Lower leg skin (tissue), 4 donors: ENCODE data around the gene KDELR3. TPM values are rescaled to one million over a fixed set of nuclear protein-coding genes. Genes with fewer than 3 reads are reported as not detected.

Source experiments
- DNase-seq, 2 donors: peaks; one replicate each; pipeline ENCODE4 v3.0.0-alpha.2; 2019; ENCODE audit warnings: low spot score in 2 of 2
- H3K4me3 ChIP-seq: fragments of 200-600 bp; sonication (generic); 2 replicates; pipeline ENCODE4 v1.5.1; 2017; ENCODE audit warnings: mild to moderate bottlenecking, low read depth; ENCODE audit not compliant: poor library complexity, severe bottlenecking
- POLR2A ChIP-seq, 2 donors: fragments of 450-650 bp; IDR thresholded peaks; one replicate each; pipeline ENCODE4 v1.6.1; 2016 to 2017; ENCODE audit warnings: antibody characterized with exemption in 2 of 2, mild to moderate bottlenecking in 1 of 2, moderate library complexity in 1 of 2
- WGBS, 2 donors: methylation state at CpG; one replicate each; pipeline ENCODE4 v1.1.5; 2018; 5-methylcytosine and 5-hydroxymethylcytosine counted together
- intact Hi-C: fragments of 100-400 bp; cut with DNase I; formaldehyde crosslinking; loops from one replicate; pipeline ENCODE4 v1.15.0; 2023; ENCODE audit warnings: low total_unique reads
- total RNA-seq, 4 donors: library from RNA; depleted of rRNA; stranded (reverse); fragments of >200 nt; gene quantifications; one replicate each; pipeline ENCODE4 v1.1.0, GENCODE V29; 2016
- TF ChIP-seq, protein P1 (sequence below), 3 donors: fragments of 450-650 bp; IDR thresholded peaks; one replicate each; pipeline ENCODE4 v1.5.1; 2016; ENCODE audit warnings: antibody characterized with exemption in 3 of 3, mild to moderate bottlenecking in 3 of 3, moderate library complexity in 2 of 3

KDELR3 gene
- total RNA-seq, 4 donors from 2014 or later = 0.80 to 5.1 (median 1.3) TPM

DNA sequence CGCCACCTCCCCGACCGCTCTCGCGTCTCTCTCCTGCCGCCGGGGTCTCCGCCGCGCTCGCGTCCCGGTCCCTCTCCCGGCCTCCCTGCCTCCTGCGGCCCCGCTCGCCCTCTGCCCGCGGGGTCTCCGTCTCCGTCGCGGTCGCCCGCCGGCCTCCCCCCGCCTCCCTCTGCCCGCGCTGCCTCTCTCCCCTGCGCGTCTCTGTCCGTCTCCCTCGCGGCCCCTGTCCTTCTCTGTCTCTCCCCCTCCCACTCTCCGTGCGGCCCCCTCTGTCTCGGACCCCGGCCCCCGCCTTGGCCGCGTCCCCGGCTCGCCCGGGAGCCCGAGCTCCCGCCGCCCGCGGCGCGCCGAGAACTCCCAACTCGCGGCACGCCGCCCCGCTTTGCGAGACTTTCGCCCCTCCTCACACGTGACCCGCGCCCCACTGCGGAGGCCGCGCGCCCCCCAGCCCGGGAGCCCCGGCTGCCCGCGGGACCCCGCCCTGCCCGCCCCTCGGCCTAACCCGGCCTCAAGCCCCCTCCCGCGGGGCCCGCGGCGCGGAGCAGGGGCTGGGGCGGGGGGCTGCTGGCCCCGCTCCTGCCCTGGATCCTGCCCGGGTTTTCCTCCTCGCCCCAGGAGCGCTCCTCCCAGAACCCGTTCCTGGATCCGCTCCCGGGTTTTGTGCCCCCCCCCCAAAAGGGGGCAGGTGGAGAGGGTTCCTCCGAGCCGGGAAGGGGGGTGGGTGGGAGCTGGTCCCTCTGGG, 12.2 kb upstream of the KDELR3 start:
- intact Hi-C loops = no loop called here

GRCh38 chr22:38456272-38456835, 11.5 kb upstream of the KDELR3 start:
- intact Hi-C loops = no loop called here
- TF ChIP-seq POLR2A (IDR thresholded peaks at IDR 0.05) = no peak
- TF ChIP-seq, protein P1, sequence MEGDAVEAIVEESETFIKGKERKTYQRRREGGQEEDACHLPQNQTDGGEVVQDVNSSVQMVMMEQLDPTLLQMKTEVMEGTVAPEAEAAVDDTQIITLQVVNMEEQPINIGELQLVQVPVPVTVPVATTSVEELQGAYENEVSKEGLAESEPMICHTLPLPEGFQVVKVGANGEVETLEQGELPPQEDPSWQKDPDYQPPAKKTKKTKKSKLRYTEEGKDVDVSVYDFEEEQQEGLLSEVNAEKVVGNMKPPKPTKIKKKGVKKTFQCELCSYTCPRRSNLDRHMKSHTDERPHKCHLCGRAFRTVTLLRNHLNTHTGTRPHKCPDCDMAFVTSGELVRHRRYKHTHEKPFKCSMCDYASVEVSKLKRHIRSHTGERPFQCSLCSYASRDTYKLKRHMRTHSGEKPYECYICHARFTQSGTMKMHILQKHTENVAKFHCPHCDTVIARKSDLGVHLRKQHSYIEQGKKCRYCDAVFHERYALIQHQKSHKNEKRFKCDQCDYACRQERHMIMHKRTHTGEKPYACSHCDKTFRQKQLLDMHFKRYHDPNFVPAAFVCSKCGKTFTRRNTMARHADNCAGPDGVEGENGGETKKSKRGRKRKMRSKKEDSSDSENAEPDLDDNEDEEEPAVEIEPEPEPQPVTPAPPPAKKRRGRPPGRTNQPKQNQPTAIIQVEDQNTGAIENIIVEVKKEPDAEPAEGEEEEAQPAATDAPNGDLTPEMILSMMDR (IDR thresholded peaks at IDR 0.05) = no peak
- 56 to 70% methylated on average over 8 to 17 of the region's 17 CpGs for WGBS, 2 donors
- H3K4me3 ChIP-seq = no peak overlapping the region
- no peak for DNase-seq

More for the DNA sequence above, 12.2 kb upstream of the KDELR3 start:
- 1 to 2% methylated on average over 49 to 67 of the region's 90 CpGs for WGBS, 2 donors
- peak overlapping the region; percentile 10 for H3K4me3 ChIP-seq
- no peak for TF ChIP-seq POLR2A (IDR thresholded peaks at IDR 0.05)
- TF ChIP-seq, protein P1 (IDR thresholded peaks at IDR 0.05) = no peak
- DNase-seq = no peak

DNA sequence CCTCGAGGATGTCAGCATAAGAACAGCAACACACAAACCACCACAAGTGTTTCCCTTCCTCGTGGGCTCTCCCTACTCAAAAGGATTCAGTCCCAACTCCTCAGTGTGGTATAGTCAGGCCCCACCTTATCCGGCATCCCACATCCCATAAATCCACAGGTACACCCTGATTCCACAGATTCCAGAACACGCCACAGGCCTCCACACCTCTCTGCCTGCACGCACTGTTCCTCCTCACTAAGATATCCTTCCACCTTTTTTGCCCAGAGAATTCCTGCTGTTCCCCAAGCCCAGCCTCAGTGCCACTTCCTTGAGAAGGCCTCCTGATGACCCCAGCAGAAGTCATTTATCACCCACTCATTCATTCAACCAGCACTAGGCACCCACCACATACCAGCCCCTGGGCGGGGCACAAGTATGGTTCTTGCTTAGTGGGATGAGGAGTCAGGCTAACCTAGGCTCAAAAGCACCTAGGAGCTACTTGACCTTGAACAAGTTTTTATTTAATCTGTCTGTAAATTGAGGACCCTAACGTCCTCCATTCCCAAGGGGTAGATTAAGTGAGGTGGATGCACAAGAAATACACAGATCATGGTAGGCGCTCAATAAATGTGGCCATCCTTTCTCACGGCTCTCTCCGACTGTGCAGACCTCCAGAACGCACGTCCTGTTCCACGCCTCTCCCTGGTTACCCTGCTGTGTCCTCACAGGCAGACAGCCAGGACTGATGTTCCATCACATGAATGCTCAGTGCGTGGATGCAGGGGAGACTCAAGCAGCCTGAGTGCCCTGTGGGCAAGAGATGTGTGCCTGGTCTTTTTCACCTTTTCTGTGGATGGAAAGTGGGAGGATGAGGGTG, 10.8 kb upstream of the KDELR3 start:
- 74 to 79% methylated on average over 14 of the region's 14 CpGs for WGBS, 2 donors
- no peak overlapping the region for H3K4me3 ChIP-seq
- intact Hi-C loops = no loop called here
- no peak for DNase-seq
- TF ChIP-seq, protein P1 (IDR thresholded peaks at IDR 0.05) = no peak
- no peak for TF ChIP-seq POLR2A (IDR thresholded peaks at IDR 0.05)

DNA sequence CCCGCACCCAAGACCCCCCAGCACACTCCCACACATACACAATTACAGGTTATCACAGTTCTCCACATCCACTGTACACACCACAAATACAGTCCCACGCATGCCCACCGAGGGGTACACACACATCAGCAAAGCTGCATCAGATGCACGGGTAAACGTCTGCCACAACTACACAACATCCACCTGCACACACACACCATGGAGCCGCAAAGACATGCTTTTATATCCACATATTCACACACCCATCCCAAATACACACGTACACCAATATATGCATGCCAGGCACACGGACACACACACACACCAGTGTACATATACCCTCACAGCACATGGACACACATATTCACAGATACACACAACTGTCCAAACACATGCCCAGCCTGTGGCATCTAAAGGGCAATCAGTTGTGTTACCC, 7.5 kb upstream of the KDELR3 start:
- H3K4me3 ChIP-seq = no peak overlapping the region
- no peak for DNase-seq
- 36 to 44% methylated on average over 8 of the region's 8 CpGs for WGBS, 2 donors
- no peak for TF ChIP-seq POLR2A (IDR thresholded peaks at IDR 0.05)
- TF ChIP-seq, protein P1 (IDR thresholded peaks at IDR 0.05) = no peak
- intact Hi-C loops = no loop called here

GRCh38 chr22:38461057-38461413, 6.9 kb upstream of the KDELR3 start:
- TF ChIP-seq, protein P1 (IDR thresholded peaks at IDR 0.05) = no peak
- no peak for TF ChIP-seq POLR2A (IDR thresholded peaks at IDR 0.05)
- intact Hi-C loops = no loop called here
- DNase-seq = no peak
- H3K4me3 ChIP-seq = no peak overlapping the region
- WGBS, 2 donors = 28 to 31% methylated on average over 7 to 9 of the region's 9 CpGs
